HL-60 (cell line): ENCODE results near the gene COL18A1.
A peak's percentile ranks its signal among the peaks of the same experiment; 100 is the strongest.

ENCODE experiments used
- DNase-seq, 2 experiments: peaks; one replicate each; pipeline ENCODE4 v3.0.0-alpha.2; 2010 to 2020; ENCODE audit warnings: low read depth in 1 of 2, low spot score in 1 of 2
- H3K27ac ChIP-seq: fragments of 250-450 bp; sonication (Bioruptor Pico); replicated peaks from 2 replicates; pipeline ENCODE4 v1.5.1; 2020; ENCODE audit warnings: mild to moderate bottlenecking, moderate library complexity
- H3K27me3 ChIP-seq: fragments of 250-450 bp; sonication (Bioruptor Pico); 2 replicates; pipeline ENCODE4 v1.5.1; 2021; ENCODE audit warnings: mild to moderate bottlenecking, moderate library complexity; ENCODE audit not compliant: insufficient read depth, poor library complexity, severe bottlenecking
- H3K4me3 ChIP-seq: replicated peaks from 2 replicates; pipeline ENCODE4 v1.5.1; 2011; ENCODE audit warnings: mild to moderate bottlenecking, control low read depth, low read length; ENCODE audit not compliant: insufficient read depth
- CTCF ChIP-seq: IDR thresholded peaks from one replicate; pipeline ENCODE4 v1.5.1; 2011; ENCODE audit warnings: low read length, control low read depth, inconsistent platforms; ENCODE audit not compliant: insufficient read depth
- GABPA ChIP-seq: IDR thresholded peaks from 2 replicates; pipeline ENCODE4 v1.6.1; 2012; ENCODE audit warnings: low read depth
- POLR2AphosphoS5 ChIP-seq: IDR thresholded peaks from 2 replicates; pipeline ENCODE4 v1.6.1; 2012; ENCODE audit warnings: low read depth
- REST ChIP-seq: IDR thresholded peaks from 2 replicates; pipeline ENCODE4 v1.6.1; 2012; ENCODE audit warnings: low read depth; ENCODE audit not compliant: insufficient replicate concordance
- SPI1 ChIP-seq: IDR thresholded peaks from 2 replicates; pipeline ENCODE4 v1.6.1; 2012; ENCODE audit warnings: low read depth, mild to moderate bottlenecking, borderline replicate concordance

COL18A1 gene

DNA sequence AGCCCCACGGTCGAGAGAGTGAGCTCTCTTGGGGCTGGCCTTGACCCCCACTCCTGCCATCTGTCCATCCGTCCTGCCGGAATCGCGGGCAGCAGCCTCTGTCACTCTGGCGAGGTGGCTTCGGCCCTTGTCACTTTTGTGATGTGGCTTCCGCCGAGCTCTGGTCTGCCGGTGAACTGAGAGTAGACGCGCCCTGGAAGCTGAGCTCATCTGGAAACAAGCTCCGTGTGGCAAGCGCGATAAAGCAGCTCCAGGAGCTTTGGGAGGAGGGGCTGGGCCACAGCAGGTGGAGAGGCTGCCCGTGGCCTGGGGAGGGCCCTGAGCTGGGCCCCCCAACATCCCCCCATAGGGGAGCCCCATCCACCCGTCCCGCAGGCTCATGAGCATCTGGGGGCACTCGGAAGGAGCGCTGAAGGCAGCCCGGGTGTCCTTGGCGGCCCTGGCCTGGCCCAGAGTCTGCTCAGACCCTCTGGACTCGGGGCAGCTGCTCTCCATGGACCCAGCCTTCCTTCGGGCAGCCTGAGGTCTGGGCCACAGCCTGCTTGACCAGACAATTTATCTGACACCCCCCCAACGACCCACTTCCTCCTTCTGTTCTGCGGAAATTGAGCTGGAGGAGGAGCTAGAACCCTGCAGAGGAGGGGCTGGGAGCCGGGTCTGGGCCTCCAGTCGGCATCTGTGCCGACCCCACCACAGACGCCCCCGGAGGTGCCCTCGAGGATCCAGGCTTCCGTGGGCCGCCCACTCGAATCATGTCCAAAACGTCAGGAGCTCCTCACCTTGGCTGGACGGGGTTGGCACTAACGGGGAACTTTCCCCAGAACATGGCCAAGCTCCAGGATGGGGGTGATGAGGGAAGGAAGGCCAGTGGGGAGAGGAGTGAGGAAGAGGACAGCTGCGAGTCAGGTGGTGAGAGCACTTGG is 78.2 kb downstream of the COL18A1 start:
- peak in 1 of 2 experiments; percentile 82 for DNase-seq
- no peak overlapping the region for H3K4me3 ChIP-seq
- H3K27ac ChIP-seq: peak overlapping the region; percentile 88

GRCh38 chr21:45484318-45484717 is 79.4 kb downstream of the COL18A1 start:
- no peak for DNase-seq
- no peaks in the 10 kb centered on the region for H3K27me3 ChIP-seq
- H3K27ac ChIP-seq: no peak overlapping the region
- TF ChIP-seq GABPA (no peak), SPI1 (no peak), CTCF (no peak), POLR2AphosphoS5 (no peak), REST (no peak)
- H3K4me3 ChIP-seq: no peak overlapping the region

More for the DNA sequence above, 78.2 kb downstream of the COL18A1 start:
- peak; percentile 93 for TF ChIP-seq SPI1
- no peak for TF ChIP-seq CTCF
- H3K27me3 ChIP-seq: no peaks in the 10 kb centered on the region

DNA sequence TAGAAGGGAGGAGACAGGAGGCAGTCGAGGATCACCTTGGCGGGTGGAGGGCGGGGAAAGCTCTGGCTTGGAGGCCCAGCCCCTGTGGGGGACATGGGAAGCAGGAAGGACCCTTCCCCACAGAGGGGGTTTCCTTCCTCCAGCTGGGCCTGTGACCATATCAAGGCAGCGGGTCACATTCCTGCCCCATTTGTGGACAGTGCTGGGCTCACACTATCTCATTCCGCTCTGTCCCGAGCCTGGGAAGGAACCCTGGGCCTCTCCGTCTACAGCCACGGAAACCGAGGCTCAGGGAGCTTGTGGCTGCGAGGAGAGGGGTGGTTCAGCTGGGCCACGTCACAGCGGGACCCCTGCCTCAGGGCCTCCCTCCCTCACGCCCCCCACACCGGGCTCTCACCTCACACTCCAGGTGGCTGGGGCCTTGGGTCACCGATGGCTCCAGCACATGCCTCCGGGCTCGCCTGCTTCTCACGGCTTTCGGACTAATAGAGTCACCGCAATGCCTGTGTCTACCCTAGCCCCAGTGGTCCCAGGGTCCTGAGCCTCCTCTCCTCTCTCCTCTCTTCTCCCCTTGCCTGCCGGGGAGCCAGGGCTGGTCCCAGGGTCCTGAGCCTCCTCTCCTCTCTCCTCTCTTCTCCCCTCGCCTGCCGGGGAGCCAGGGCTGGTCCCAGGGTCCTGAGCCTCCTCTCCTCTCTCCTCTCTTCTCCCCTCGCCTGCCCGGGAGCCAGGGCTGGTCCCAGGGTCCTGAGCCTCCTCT is 80.9 kb downstream of the COL18A1 start:
- no peak for TF ChIP-seq CTCF
- Histone ChIP-seq H3K27me3 (no peaks in the 10 kb centered on the region), H3K27ac (no peak overlapping the region), H3K4me3 (no peak overlapping the region)
- no peak for DNase-seq

- Histone ChIP-seq H3K27me3 (no peaks in the 10 kb centered on the region), H3K27ac (no peak overlapping the region), H3K4me3 (no peak overlapping the region)
- TF ChIP-seq REST (no peak), GABPA (no peak), POLR2AphosphoS5 (no peak), SPI1 (no peak), CTCF (no peak)
- no peak for DNase-seq
Observed at GRCh38 chr21:45486443-45487160, 81.6 kb downstream of the COL18A1 start.
